Erythroblast (primary cell): Measurements from ENCODE around the gene INSC.

Experiments used
- GATA1 ChIP-seq: IDR thresholded peaks from 2 replicates; pipeline ENCODE4 v1.6.1; 2011; ENCODE audit warnings: low read depth, mild to moderate bottlenecking, control low read depth, low read length, moderate library complexity
- POLR2A ChIP-seq: IDR thresholded peaks from 2 replicates; pipeline ENCODE4 v1.6.1; 2011; ENCODE audit warnings: mild to moderate bottlenecking, low read length

- TF ChIP-seq POLR2A (no peak), GATA1 (no peak)
Measured at GRCh38 chr11:15161790-15162189, 47.1 kb downstream of the INSC start.
